HL-60/S4 treated with retinoic acid at 250 ng/mL for 4 days and 3 days (cell line): ENCODE measurements around the gene KBTBD7.
"Not testable (repeated sequence)": the region's sequence is repeated elsewhere in the genome, so short reads cannot be mapped to it uniquely, and the experiment has no call there.

Source experiments
- in situ Hi-C: fragments of 300-500 bp; cut with MboI; formaldehyde crosslinking; loops from 2 replicates; pipeline ENCODE4 v1.7.0; 2022; ENCODE audit warnings: low sequenced_read_pairs

The KBTBD7 gene

GRCh38 chr13:41196620-41197019 lies 2.3 kb upstream of the KBTBD7 start:
- in situ Hi-C loops: no loop called here

GRCh38 chr13:41196011-41196410 lies 1.6 kb upstream of the KBTBD7 start:
- in situ Hi-C loops: no loop called here

GRCh38 chr13:41193469-41193868 lies 900 bp downstream of the KBTBD7 start:
- in situ Hi-C loops: no loop called here

- in situ Hi-C loops: no loop called here
Observed at GRCh38 chr13:41188584-41188983, 5.8 kb downstream of the KBTBD7 start.

- in situ Hi-C loops: no loop called here
Observed at GRCh38 chr13:41186481-41186880, 7.9 kb downstream of the KBTBD7 start.

GRCh38 chr13:41182231-41182630 lies 12.1 kb downstream of the KBTBD7 start:
- in situ Hi-C loops: no loop called here

GRCh38 chr13:41179593-41180250 lies 14.6 kb downstream of the KBTBD7 start:
- in situ Hi-C loops: no loop called here

- in situ Hi-C loops: no loop called here
Observed at GRCh38 chr13:41178040-41178439, 16.3 kb downstream of the KBTBD7 start.

- in situ Hi-C loops: no loop called here
Observed at GRCh38 chr13:41177616-41178015, 16.8 kb downstream of the KBTBD7 start.

- in situ Hi-C loops: not testable (repeated sequence)
Observed at GRCh38 chr13:41175576-41175975, 18.8 kb downstream of the KBTBD7 start.

GRCh38 chr13:41162151-41162550 lies 32.2 kb downstream of the KBTBD7 start:
- in situ Hi-C loops: no loop called here

- in situ Hi-C loops: no loop called here
Observed at GRCh38 chr13:41159174-41159573, 35.2 kb downstream of the KBTBD7 start.

GRCh38 chr13:41157048-41157717 lies 37.2 kb downstream of the KBTBD7 start:
- in situ Hi-C loops: no loop called here

- in situ Hi-C loops: no loop called here
Observed at GRCh38 chr13:41156620-41157019, 37.7 kb downstream of the KBTBD7 start.

GRCh38 chr13:41154042-41154441 lies 40.3 kb downstream of the KBTBD7 start:
- in situ Hi-C loops: no loop called here

GRCh38 chr13:41152005-41152404 lies 42.4 kb downstream of the KBTBD7 start:
- in situ Hi-C loops: no loop called here

GRCh38 chr13:41150058-41150457 lies 44.3 kb downstream of the KBTBD7 start:
- in situ Hi-C loops: no loop called here

- in situ Hi-C loops: no loop called here
Observed at GRCh38 chr13:41148419-41149283, 45.7 kb downstream of the KBTBD7 start.

- in situ Hi-C loops: no loop called here
Observed at GRCh38 chr13:41145136-41145908, 49.0 kb downstream of the KBTBD7 start.

- in situ Hi-C loops: no loop called here
Observed at GRCh38 chr13:41144576-41144975, 49.8 kb downstream of the KBTBD7 start.
